HL-60/S4 (cell line): Measurements from ENCODE around the gene GALC.

ENCODE experiments used
- in situ Hi-C: fragments of 300-500 bp; cut with MboI; formaldehyde crosslinking; loops from 2 replicates; pipeline ENCODE4 v1.14.3; 2022; ENCODE audit warnings: low sequenced_read_pairs

GALC gene

DNA sequence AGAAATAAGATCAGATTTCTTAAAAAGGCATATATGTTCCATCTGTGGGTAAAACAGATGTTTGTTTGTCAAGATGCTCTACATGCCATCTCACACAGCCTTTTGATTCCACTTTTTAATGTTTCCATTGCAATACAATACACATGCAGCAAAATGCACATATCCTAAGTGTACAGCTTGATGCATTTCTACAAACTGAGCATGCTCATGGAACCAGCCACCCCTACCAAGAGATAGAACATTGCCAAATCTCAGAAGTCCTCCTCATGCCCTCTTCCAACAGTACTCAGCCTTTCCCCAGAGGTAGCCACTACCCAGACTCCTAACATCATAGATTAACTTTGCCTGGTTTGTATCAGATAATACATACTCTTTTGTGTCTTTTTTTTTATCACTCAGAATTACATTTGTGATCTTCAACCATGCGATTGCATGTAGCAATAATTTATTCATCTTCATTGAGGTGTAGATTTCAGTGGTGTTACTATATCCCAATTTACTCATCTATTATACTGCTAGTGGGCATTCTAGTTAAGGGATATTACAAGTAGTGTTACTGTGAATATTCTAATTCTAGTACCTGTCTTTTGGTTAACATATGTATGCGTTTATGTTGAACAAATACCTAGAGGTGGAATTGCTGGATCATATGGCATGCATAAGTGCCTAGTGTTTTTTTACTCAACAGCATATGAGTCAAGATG lies 15.2 kb upstream of the GALC start:
- in situ Hi-C loops, result loop anchor here (25.0 kb wide), 1 partner anchor 154 kb away; no protein-coding TSS in a partner anchor

DNA sequence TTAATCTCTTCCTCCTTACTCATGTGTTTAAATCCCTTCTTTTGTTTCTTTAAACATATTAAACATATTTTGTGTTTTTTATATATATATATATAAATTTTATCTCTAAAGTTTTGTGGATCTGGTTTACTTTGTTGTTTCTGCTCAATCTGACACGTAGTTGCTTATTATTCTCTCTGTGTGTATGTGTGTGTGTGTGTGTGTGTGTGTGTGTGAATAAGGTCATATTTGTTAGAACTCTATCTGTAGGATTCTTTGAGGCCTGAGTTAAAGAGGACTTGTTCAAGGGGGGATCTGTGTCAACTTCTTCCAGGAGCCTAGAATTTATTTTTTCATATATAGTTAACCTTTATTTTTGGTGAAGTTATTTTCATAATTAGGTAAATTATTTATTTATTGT lies 14.6 kb upstream of the GALC start:
- in situ Hi-C loops, result loop anchor here (25.0 kb wide), 1 partner anchor 155 kb away; no protein-coding TSS in a partner anchor

DNA sequence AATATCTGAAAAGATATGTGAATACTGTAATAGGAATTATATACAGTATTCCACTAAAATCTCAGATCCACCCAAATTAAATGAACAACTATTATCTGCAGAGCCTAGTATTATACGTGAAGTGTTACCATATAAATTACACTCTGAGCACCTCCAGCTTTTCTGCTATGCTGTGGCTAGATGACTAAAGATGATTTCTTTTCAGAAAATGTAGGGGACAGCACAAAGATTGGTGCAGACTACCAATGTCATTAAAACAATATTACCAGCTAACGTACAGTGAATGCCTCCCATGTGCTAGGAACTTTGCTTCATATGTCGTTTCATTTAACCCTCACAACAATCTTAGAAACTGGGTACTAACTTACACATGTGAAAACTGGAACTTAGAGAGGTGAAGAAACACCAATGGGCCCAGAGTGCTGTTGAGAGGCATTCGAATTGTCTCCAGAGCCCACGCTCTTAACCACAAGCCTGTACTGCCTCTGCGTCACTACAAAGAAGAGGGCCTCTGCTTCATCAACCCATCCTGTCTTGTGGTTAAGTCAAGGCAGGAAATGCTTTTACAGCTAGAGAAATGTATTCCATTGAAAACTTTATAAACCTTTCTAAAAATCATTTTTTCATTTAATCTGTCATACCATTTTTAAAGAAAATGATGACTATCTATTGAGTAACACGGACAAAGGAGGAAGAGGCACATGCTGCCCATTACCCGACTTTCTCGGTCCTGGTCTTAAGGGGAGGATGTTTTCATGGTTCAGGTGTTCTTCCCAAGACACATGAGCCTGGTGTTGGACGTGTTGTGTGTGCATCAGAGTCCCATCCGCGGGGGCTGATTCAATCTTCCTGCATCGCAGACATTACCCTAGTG lies 13.2 kb upstream of the GALC start:
- in situ Hi-C loops, result loop anchor here (25.0 kb wide), 1 partner anchor 156 kb away; no protein-coding TSS in a partner anchor

DNA sequence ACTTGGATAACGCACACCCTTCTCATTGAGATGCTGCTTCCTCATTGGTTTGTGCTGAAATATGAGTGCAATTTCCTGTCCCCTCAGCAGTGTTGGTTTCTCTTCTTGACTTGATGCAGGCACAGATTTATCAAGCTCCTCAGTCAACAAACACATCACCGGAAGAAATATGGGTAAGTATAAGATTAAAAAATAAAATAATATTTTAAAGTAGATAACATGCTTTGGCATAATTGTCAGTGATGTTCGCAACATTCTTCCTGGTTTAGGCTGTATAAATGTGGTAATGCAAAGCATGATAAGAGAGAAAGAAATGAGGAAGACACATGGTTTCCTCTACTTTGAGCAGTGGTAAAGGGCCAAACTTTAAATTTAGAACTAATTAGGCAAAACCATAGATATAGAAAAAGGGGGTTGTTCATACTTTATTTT lies 12.1 kb upstream of the GALC start, which contains the start of gene GPR65:
GPR65 (plus strand) TSS at position 86 of the 432 bp plus-strand sequence. CDS start 5,713 bp downstream, outside the sequence.
- in situ Hi-C loops, result loop anchor here (25.0 kb wide), 1 partner anchor 157 kb away; no protein-coding TSS in a partner anchor

DNA sequence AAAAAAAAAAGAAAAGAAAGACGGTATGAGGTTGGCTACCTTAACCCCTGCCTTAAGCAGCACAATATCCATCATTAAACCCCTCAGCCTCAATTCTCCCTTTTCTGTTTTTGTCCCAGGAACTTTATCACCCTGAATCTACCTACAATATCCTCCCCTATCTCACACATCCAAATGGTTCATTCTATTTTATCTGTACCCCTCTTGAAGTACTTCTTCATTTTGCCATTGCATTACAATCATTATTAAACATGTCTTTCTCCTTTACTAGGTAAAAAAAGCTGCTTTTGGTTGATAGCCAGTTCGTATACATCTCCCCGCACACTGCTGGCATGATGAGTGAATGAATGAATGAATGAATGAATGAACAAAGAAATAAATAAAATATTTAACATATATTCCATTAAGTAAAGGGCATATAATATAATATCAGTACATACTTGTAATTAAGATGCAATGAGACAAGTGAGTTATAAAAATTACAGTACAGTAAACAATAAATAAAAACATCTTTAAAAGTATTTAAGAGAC lies 11.6 kb upstream of the GALC start:
- in situ Hi-C loops, result loop anchor here (25.0 kb wide), 1 partner anchor 158 kb away; no protein-coding TSS in a partner anchor

DNA sequence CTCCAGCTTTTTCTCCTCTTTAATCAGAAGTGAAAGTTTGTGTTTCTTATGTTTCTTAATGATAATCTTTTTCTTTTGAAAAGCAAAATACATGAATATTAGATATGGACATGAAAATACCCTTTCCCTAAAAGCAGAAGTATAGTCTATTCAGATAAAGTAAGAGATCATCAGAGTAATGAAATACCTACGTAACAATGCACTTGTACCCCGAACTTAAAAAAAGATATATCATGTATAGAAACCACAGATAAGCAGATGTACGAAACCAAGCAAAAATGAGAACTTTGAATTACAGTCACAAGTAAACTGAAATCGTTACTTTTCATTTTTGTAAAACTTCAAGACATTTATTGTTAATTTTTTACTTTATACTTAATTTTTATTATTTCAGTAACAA lies 10.4 kb upstream of the GALC start:
- in situ Hi-C loops, result loop anchor here (25.0 kb wide), 1 partner anchor 159 kb away; no protein-coding TSS in a partner anchor

DNA sequence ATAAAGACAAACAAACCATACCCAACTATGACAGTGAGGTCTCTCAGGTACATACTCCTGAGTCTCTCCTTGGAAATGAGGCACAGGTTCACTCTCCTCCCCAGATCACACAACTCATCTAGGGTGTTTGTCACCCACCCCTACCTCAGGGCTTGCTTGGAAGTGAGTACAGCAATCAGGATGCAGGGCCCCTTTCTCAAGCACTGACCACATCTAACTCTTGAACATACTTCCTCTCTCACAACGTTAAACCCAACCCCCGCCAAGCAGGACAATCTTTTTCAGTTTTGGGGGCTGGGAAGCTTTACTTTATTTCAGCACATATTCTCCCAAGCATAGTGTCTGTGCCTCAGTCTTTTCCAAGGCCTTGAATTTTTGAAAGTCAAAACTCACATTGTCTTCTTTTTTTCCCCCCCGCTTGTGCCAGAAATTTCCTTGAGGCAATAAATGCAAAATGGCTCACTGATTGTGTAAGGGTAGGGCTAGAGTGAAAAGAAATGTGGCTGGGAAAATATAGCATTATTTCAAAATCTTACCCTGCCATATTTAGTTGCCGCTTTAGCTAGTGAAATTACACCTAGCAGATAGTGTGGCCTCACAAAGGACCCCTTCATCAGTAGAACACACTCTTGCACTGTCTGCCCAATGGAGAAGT lies 9.6 kb upstream of the GALC start:
- in situ Hi-C loops, result loop anchor here (25.0 kb wide), 1 partner anchor 160 kb away; no protein-coding TSS in a partner anchor

DNA sequence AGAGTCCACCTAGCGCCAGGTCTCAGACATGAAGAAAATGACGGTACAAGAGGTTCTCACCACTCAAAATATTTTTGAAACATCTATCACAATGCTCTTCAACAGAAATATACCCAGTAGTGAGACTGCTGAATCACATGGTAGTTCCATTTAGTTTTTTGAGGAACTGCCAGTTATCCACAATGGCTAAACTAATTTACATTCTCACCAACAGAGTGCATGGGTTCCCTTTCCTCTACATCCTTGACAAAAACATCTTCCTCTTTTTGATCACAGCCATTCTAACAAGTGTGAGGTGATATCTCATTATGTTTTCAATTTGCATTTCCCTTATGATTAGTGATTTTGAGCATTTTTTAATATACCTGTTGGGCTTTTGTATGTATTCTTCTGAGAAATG lies 6.3 kb upstream of the GALC start:
- in situ Hi-C loops, result no loop called here

DNA sequence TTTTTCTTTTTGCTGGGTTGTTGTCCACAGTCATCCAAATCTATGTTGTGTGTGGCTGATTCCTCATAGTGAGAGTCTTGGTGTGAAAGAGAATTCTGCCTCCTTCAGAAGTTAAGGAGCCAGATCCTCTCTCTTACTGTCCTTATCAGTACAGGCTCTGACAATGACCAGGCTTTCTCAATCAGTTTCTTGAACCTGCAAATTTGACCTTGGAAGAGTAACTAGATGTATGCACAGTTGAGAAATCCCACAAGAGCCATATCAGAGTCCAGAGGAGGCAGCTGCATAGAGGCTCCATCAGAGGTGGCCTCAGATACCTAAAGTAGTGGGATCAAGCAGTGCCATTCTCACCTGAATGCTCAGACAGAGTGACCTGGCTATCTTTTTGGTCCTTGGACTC lies 5.5 kb upstream of the GALC start:
- in situ Hi-C loops, result no loop called here

DNA sequence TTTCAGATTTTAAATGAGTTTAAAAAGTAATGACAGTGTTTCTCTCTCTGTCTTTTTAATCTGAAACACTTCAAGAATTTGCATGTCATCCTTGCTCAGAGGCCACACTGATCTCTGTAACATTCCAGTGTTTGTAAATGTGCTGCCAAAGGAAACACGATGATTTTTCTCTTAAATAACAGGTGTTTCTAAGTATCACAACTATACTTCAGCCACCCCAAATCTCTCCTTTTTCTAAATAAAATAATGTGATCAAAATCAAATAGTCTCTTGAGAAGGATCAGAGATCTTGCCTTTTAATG lies 3.3 kb upstream of the GALC start:
- in situ Hi-C loops, result no loop called here

DNA sequence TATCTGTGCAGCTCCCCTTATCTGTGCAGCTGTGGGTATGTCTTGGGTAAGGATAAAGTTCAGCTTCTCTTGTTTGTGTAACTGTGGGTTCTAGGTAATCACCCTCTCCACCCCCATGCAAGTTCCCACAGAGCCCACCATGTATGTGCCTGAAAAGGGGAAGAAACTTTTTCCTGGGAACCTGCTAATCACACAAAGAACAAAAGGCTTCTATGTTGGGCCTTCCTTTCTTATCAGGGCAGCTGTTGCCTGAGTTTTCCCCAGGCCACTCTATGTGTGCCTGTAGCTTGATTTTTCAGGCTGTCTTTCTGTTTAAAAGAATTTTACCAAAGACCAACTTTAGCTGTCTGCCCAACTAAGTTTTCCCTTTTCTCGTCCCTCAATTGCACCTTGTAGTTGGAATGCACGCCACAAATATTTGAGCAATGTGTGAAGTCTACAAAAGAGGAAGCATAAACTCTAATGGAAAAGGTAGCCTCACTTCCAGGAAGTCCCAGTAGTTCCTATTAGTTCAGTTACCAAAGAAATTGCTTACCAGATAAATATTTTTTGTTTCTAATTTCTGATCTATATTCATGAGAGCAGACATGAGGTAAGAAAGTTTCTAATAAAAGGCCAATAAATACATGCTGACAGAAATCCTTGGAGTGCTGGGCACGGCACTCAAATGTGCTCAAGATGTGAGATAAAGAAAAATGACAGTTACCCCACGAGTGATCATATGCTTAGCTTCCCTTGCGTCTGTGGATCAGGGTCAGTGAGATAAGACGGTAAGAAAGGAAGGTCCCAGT lies 2.7 kb upstream of the GALC start:
- in situ Hi-C loops, result no loop called here

DNA sequence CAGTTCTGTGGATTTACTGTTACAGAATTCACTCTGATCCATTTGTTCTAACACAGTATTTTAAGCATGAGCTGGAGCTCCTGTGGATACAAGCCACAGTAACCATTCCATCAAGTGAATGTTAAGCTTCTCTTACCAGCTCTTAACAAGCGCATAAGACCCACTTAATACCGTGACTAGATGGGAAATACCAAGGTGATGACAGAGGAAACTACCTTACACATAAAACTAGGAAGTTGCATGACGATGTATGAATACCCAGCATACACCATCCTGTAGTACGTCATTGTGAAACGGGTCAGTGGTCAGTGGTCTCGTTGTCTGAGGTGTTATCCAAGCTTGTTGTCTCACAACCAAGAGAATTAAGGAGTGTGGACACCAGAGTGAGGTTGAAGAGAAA lies 2.0 kb upstream of the GALC start:
- in situ Hi-C loops, result no loop called here

DNA sequence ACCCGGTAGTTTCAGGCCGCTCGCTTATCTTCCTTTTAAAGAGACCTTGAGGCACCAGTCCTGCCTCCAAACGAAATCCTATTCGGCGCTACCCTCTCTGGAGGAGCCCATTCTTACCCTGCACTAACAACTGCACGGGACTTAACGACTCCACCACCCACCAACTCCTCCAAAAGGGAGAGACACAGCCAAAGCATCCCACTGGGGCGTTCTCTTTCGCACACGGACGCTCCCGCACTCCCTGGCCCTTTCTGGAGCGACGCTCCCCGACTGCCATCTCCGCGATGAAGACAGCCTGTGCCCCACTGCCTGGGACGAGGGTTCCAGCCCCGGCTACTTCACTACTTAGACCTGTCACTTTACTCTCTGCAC lies 650 bp downstream of the GALC start:
- in situ Hi-C loops, result no loop called here

DNA sequence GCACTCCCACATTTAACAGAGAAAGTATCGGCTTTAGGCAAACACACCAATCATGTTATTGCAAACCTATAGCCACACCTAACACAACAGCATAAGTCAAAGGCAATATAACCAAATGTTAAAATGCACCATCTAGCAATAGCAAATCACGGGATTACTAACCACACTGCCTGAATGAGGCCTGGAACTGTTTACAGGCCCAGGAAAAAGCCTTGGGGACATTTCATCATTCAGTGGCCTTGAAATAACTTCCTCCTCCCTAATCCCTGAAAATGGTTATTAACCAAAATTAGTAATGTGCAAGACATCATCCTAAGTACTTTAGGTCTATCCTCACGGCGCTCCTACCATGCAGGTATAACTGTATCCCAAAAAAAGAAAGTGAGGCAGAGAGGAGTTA lies 2.3 kb downstream of the GALC start:
- in situ Hi-C loops, result no loop called here

DNA sequence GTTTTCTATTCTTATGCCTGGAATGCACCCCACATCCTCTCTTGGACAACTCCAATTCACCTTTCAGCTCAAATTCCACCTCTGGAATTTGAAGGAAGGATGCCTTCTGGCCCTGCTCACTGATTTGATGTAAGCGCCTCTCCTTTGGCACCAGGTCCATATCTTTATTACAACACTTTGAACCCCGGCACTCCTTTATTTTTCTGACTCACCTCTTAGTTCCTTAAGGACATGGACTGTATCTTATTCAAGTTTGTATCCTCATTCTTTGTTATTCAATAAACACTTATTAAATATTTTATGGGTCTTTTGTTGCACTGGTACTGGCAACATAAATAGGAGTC lies 3.1 kb downstream of the GALC start:
- in situ Hi-C loops, result no loop called here

DNA sequence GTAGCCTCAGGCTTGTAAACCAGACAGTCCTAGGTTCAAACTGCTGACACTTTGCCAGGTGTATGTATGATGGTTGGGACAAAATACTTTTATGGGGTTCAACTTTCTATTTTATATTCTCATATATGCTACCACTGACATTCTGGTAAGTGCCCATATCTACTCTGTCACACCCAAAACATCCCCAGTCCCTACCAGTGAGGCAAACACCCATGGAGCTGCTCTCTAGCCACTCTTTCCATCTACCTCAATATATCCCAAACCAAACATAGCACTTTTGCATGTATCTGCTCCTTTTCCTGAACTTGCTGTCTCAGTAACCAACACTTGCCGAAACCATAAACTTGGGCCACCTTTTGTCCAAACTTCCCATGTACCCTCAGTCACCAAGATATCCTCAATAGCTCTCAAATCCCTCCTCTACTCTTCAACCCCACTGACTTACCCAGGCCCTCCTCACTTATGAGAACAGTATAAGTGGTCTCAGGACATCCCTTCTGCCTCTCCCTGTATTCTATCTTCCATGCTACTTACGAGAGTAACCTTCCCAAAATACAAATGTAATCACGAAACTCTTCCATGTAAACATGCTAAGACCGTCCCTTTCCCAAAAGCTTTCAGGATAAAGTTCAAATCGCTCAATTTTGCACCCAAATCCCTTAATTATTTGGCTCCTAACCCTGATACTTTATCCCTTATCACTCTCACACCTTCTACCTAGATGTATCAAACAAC lies 3.6 kb downstream of the GALC start:
- in situ Hi-C loops, result no loop called here

DNA sequence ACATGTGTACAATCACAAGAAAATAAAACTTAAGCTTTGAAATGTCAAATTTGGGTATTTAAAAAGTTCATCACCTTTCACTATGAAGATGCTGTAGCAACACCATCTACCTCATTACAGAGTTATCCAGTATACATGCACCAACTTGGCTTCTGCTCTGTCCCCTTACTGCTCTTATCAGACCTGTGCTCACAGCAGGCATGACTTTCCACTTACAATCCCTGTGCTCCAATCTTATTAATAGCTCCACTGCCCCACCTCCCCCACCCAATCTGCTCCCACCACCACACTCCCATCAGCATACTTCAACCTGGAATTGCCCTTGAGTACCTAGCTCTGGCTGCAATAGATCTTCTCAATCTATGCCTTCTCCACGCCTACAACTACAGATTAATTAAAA lies 13.3 kb downstream of the GALC start:
- in situ Hi-C loops, result no loop called here

DNA sequence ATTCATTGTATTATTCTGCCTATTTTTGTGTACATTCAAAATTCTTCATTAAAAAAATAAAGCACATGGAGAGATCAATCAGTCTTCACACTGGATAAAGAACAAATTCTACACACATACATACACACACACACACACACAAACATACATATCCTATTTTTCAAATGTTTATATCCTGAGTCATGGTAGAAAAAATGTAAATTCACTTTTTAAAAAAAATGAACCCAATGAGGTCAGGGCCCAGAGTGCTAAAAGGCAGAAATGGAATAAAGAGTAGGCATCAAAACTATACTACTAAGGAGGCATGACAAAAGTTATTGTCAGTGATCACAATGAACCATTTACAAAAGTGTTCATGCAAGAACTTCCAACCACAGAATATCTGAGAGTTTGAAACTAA lies 17.3 kb downstream of the GALC start:
- in situ Hi-C loops, result no loop called here

DNA sequence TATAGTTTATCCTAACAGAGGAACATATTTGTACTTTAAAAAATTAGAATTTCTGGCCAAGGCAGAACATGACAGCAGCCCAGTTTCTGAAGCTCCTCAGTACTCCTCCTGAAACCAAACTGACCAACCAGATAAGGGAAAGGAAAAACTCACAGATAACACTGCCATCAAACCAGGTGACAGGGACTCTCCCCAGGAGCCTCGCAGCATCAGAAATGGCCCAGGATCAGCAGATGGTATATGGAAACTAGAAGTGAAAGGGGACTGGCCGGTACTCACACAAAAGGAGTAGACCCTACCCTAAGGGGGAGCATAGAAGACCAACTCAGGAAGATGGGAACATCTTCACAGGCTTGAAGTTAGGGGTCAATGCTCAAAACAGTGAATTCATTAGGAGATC lies 22.0 kb downstream of the GALC start:
- in situ Hi-C loops, result no loop called here

DNA sequence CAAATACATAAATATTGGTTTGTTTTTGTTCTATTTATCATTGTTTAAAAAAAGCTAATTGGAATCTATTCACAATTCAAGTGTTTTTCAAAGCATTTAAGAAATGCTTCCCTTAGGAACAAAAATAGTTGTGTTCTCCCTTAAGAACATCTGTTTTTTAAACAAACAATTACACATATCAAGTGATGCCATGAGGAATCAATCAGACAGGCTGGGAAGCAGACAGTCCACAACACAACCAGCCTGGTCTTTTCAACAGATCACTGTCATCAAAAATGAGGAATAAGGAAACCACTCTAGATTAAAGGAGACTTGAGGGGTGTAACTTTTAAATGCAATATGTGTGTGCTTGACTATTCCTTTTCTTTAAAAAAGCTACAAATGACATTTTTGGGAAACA lies 25.5 kb downstream of the GALC start:
- in situ Hi-C loops, result no loop called here
